ENCODE results near the gene FOXD4L3. TPM values are rescaled to one million over a fixed set of nuclear protein-coding genes. Genes with fewer than 3 reads are reported as not detected.
"Not testable (repeated sequence)": the region's sequence is repeated elsewhere in the genome, so short reads cannot be mapped to it uniquely, and the experiment has no call there.

FOXD4L3 gene
- total RNA-seq = not detected
- long read RNA-seq = 0 reads

DNA sequence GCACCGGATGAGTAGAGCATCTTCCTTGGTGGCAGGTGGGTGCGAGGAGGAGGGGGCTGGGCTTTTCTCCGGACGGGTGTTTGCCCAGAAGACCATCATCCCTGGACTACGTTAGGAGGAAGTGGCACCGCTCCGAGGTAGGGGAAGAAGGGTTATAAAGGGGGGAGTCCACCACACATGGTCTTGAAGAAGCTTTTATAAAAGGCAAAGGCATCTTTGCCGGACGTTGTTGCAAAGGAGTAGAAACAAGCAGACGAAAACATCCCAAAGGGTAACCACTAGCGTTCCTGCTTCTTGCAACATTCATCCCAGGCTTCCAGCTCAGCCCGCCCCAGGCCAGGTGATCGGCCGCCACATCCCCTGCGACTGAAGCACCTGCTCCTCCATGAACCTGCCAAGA lies at the start of gene FOXD4L3:
TSS of gene FOXD4L3 (plus strand) at position 301 of the 400 bp plus-strand sequence. CDS start at position 386, 85 bp downstream.
- DNase-seq (ENCODE audit: low spot score) = not testable (repeated sequence)

DNA sequence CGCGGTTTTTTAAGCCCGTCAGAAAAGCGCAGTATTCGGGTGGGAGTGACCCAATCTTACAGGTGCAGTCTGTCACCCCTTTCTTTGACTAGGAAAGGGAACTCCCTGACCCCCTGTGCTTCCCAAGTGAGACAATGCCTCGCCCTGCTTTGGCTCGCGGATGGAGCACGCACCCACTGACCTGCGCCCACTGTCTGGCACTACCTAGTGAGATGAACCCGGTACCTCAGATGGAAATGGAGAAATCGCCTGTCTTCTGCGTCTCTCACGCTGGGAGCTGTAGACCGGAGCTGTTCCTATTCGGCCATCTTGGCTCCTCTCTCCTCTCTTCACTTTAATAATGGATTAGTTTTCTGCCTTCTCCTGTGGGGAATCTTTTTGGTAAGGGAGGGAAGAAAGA lies 21.6 kb upstream of the FOXD4L3 start:
- not testable (repeated sequence) for DNase-seq (ENCODE audit: low spot score)

DNA sequence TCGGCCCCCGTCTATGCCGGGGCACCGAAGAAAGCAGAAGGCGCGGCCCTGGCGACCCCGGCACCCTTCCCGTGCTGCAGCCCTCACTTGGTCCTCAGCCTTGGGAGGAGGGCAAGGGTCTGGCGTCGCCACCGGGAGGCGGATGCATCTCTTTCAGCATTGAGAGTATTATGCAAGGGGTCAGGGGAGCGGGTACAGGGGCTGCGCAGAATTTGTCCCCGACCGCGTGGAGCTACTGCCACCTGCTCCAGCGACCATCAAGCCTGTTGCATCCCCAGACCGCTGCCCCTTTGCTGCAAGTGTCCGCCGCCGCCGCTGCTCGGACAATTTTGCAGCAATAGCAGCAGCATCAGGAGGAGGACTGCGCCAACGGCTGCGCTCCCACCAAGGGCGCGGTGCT lies 1.1 kb downstream of the FOXD4L3 start:
- not testable (repeated sequence) for DNase-seq (ENCODE audit: low spot score)

DNA sequence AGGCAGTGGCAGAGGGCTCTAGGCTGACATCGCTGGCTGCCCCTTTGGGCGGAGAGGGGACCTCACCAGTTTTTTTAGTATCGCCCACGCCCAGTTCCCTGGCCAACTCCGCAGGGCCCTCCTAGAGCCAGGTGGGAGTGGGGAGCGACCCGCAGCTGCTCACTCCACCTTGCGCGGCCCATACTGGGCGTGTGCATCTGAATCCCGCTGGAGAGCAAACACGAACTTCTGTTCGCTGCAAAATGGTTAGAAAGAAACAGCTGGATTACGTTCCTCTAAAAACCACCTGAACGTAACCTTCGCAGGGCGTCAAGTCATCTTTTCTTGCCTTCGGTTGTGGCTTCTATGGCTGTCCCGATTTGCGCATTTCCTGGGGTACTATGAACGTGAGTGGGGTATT lies 1.5 kb downstream of the FOXD4L3 start:
- DNase-seq (ENCODE audit: low spot score) = not testable (repeated sequence)

DNA sequence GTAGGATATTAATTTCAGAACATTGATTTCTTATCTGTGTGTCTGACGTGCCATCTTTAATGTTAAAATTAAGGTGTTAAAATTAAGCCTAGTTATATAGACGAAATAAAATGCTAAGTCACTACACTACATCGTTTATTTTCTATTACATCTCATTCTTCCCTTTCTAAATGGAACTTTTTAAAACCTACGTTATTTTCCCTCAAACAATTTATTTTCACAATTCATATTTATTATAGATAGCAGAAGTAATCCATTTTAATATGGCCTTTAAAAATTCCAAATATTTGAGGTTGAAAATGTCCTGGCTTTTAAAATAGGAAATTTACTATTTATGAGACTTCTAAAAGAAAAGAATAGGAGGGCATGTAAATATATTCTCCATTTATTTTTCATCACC lies 2.1 kb downstream of the FOXD4L3 start:
- DNase-seq (ENCODE audit: low spot score) = not testable (repeated sequence)

DNA sequence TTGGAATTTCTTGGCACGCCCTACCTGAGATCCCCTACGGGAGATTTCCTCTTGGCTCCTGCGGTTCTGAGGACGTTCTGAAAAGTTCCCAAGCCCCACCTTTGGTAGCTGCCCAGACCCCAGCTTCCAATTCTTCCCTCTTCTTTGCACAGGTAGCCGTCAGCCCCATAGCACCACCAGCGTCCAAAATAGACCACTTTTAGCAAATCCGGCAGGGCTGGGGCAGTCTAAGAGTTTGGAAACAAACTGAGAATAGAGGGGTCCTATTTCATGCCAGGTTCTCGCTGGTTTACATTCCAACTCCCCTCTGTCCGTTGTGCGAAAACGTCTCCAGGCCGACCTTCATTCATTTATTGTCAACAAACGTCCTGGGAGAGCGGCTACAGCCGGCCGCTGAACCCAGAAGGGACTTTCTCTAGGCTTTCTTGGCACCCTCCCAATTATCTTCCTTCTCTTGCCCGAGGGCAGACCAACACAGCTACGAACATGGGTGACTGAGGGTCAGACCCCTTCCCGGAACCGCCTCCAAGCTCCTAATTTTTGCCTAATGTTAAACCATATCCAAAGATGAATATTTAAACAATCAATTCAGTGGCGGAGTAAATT lies 3.1 kb downstream of the FOXD4L3 start:
- DNase-seq (ENCODE audit: low spot score) = not testable (repeated sequence)

DNA sequence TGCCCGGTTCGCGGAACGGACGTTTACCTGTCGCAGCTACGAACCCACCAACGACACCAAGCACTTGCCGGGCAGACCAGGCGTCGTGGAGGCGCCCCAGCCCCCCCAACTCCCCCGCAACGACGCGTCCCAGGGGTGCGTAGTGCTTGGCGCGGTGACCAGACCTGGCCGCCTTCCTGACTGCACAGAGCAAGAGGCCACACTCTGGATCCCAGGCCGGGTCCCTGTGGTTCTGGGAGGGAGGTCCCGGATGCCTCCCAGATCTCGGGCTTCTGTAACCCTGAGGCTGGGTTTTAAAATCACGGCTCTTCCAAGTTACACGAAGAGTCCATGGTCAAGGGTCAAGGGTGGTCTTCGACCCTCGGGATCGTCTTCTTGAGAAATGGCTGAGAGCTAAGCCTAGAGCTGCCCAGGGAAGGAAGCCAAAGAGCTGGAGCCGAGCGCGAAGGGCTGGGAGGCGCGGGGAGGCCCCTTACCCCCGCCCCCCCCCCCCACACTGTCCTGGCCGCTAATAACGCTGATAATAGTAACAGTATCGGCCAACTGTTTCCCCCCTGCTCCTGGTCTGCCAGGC lies 3.8 kb downstream of the FOXD4L3 start:
- DNase-seq (ENCODE audit: low spot score) = not testable (repeated sequence)

DNA sequence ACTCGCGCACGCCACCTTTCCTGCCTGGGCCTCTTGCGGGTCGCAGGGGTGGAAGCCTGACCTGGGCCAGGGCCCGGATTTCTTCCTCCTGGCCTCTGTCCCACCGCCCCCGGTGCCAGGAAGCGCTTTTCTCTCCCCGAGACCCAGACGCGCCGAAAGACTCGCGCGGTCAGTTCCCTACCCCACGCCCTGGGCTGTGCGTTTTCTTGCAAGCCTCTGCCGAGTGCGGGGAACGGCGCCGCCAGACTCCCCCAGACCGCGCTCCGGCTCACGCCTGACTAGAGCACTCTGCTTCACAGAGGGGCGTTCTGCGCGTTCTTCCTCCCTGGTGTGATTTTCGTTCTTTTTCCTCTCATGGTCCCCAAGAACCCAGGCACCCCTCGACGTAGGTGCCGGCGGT lies 4.5 kb downstream of the FOXD4L3 start:
- not testable (repeated sequence) for DNase-seq (ENCODE audit: low spot score)

DNA sequence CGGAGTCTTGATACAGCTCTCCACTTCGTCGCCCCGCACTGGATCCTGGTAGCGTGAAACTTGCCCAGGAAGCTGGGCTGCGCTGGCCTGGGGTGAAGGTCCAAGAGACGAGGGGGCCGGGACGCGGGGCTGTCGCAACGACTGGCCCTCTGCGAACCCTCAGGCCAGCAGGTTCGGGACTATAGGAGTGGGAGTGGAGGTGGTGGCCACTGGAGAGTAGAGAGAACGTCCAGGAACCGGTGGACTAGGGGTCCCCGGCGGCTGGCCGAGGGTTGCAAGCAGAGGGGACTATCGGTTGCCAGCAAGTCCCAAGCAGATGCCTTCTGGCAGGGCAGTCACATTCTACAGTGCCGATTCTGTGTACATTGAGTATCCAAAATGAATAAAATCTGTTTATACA lies 5.0 kb downstream of the FOXD4L3 start:
- not testable (repeated sequence) for DNase-seq (ENCODE audit: low spot score)

DNA sequence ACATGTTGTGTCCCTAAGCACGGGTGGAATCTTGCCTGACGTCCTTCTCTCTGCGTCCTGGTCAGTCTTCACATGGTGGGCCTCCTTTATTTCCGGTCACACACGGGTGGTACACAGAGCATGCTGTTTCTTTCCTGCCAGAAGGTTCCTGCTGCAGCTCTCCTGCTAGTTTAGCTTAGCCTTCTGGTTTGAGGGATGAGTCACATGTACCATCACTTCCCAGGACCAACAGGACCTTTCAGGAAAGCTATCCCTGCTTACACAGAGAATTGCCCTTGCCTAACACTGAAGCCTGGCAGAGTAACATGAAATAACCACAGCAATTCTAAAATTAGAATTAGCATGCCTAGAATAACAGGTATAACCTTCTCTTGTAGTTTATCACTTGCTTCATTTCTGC lies 8.5 kb downstream of the FOXD4L3 start:
- not testable (repeated sequence) for DNase-seq (ENCODE audit: low spot score)

DNA sequence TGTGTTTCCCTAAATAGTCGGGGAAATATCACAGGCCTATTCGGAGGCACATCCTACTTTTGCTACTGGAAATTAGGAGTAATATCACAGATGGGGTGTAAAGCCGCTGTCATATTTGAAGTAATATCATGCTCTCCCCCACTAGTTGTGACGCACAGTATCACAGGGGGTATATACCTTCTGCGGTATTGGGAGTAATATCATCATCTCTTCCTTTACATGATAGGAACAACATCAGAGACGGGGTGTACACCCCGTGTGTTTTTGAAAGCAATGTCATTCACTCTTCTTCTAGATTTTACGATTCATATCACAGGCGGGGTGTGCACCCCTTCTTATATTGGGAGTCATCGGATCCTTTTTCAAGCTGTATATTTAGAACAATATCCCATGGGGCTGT lies 15.5 kb downstream of the FOXD4L3 start:
- not testable (repeated sequence) for DNase-seq (ENCODE audit: low spot score)

DNA sequence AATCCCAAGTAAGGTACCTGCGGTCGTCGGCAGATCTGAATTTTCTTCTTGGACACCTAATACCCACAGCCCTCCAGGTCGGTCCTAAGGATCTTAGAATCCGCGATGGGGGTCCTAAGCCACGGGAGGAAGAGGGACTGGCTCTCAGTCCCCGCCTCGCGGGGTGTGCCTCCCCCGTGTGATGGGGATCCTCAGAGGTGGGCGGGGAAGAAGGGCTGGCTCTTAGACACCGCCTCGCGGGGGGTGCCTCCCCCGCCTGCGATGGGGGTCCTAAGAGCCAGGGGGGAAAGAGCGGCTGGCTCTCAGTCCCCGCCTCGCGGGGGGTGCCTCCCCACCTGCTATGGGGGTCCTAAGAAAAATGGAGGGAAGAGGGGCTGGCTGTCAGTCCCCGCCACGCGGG lies 21.1 kb downstream of the FOXD4L3 start:
- DNase-seq (ENCODE audit: low spot score) = not testable (repeated sequence)

DNA sequence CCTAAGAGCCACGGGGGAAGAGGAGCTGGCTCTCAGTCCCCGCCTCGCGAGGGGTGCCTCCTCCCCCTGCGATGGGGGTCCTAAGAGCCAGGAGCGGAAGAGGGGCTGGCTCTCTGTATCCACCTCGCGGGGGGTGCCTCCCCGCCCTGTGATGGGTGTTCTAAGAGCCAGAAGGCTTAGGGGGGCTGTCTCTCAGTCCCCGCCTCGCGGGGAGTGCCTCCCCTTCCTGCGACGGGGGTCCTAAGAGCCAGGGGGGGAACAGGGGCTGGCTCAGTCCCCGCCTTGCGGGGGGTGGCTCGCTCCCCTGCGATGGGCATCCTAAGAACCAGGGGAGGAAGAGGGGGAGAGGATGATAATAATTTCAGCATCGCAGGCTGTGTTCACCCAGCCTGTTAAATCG lies 21.9 kb downstream of the FOXD4L3 start:
- DNase-seq (ENCODE audit: low spot score) = not testable (repeated sequence)

DNA sequence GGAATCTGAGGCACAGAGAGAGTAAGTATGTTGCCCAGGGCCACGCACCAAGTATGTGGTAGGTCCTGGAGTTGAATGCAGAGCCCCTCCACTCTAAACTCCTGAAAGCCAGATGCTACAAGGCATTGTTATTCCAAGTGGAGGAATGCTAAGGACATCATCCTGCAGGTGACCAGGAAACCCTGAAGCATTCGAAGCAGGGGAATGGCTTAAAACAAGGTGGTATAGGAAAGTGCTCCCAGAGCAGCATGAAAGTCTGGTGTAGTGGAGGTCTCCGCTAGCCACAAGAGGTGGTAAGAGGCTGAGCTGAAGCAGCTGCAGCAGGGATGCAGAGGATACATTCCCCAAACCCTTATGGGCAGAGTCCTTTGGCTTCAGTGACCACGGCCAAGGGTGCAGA lies 26.4 kb downstream of the FOXD4L3 start:
- not testable (repeated sequence) for DNase-seq (ENCODE audit: low spot score)

DNA sequence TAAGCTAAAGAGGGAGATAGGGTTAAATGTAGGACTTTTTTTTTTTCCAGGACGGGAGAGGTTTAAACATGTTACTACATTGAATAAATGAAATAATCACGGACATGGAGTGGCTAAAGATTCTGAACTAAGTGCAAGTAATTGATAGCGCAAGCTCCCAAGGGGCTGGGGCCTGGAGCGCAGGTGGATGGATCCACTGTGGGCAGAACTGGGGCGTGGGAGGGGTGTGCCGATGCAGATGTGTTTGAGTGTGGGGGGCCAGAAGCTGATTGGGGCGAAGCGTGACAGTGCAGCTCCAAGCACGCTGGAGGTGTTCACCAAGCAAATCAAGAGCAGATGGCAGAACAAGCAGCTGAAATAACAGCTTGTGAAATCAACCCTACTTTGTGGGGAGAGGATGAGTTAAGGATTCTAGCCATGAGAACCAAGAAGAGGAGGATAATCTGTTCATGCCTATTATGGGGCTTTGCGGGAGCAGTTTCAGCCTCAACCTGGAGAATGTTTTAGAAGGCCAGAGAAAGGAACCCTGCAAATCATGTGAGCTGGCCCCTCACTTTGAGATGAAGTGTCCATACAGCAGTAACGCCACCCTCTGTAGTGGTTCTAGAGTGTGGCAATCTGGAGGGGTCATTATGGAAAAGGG lies 28.0 kb downstream of the FOXD4L3 start:
- not testable (repeated sequence) for DNase-seq (ENCODE audit: low spot score)

DNA sequence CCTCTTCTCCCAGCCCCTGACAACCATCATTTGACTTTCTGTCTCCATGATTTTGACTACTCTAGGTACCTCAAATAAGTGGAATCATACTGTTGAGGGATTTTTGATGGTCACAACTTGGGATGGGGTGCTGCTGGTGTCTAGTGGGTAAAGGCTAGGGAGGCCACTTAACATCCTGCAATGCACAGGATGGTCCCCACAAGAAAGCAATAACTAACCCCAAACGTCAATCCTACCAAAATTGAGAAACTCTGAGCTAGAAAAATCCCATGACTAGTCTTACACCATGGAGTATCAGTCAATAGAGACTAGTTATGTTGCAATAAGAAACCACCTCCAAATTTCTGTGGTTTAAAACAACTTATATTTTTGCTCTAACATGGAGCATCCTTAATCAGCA lies 29.5 kb downstream of the FOXD4L3 start:
- not testable (repeated sequence) for DNase-seq (ENCODE audit: low spot score)

DNA sequence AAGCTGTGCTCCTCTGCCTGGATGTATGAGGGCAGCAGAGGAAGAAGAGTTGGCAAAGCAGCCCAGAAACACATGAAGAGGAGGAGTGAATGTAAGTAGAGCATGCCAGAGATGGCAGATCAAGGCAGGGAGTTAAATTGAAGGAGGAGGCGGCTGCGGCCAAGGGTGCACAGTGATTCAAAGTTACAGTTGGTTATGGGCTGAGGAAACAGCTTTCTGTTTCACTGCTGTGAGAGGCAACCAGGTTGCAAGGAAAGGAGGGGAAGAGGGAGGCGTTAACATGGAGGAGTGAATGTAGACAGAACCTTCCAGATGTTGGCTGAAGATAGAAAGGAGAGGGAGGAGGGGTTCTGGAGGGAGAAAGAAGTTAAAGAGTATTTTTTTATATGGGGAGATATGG lies 33.3 kb downstream of the FOXD4L3 start:
- not testable (repeated sequence) for DNase-seq (ENCODE audit: low spot score)

DNA sequence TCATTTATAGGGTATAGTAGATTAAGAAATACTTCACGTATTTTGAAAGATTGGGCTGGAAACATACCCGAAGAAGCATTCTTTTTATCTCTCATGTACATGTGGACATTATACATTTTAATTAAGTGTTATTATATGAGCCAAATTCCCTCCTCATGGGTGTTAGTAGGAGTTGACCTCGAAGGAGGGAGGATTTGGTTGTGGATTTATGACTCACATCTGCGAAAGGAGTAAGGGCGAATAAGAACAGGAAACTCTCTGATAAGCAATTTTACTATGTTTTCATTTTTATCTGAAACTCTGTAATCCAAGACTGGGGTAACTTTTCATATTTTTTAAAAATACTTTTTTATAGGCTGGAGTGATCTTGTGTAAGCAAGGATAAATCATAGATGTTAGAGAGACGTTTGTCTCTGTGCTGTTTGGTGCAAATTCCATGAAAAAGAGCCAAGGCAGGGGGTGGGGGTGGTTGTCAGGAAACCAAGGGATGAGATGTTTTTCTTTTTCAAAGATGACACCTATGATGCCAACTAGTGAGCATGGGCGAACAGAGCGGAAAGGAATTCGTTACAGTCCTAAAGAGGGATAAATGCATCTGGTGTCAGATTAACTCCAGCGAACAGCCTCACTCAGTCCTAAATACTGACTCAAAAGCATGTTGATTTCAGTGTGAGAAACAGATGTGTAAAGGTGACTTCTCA lies 34.1 kb downstream of the FOXD4L3 start:
- not testable (repeated sequence) for DNase-seq (ENCODE audit: low spot score)

DNA sequence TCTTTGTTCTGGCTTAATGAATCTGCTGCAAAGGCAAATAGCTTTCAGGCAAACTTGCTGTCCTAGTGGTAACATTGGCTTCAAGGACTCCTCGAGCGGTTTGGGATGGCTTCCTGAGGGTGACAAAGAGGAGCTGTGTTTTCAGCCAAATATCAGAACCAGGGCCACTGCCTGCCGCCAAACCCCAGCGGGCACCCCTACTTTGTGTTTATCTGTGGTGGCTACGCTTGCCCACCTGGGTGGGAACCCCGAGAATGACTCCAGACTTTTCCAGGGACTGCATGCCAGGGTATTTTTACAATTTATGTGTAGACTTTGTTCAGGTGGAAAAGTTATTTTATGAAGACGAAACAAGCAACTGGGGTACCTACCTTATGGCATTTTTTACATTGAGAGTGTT lies 35.3 kb downstream of the FOXD4L3 start:
- not testable (repeated sequence) for DNase-seq (ENCODE audit: low spot score)

DNA sequence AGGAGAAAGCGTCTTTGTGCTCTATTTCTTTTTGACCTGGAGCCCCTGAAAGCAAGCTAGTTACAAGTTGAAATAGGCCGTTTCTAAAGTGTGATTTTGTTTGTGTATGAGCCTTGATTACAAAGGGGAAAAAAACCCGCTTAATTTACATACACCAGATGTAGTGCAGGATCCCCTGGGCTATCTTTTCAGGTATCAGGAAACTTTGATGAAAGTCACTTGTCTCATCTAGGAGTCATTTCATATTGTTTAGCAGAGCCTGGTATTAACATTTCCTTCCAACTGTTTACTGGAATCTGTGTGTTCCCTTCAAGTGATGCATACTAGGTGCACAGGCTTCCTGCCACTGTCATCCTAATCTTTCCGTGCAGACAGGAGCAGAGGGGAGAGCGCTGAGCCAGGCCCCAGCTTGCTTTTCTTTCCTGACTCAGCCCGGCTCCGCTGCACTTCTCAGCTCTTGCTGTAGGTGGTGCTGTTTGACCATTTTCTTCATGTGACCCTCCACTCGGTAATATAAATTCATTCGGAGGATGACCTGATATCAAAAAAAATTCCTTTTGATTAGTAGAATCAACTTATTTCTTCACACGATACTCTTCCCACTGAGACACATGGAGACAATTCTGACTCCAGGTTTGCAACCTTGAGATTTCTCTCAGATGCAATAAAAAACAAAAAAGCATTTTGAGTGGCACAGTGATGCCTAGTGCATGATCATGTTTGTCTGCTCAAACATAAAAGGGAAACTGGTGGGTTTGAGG lies 39.8 kb downstream of the FOXD4L3 start:
- DNase-seq (ENCODE audit: low spot score) = not testable (repeated sequence)

DNA sequence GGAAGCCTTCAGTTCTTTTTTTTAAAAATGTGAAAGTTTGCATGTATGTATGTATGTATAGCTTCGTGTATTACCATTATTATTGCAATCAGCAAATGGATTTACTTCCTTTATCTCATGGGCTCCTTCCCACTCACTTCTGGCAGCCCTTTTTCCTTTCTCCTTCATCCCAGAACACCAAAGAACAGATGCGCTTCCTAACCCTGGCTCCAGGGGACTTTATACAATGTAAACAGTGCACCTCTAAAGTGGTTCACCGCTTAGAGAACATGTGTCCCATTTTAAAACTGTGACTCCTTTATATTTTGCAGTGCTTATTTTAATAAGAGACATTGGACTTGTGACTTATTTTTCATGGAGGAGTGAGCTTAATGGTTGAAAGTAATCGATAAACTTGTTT lies 40.6 kb downstream of the FOXD4L3 start:
- DNase-seq (ENCODE audit: low spot score) = not testable (repeated sequence)

Measured in mesenteric fat pad (tissue), 1 donor.